Adipose tissue (tissue), 3 donors: Measurements from ENCODE around the gene DAW1. TPM values are rescaled to one million over a fixed set of nuclear protein-coding genes. Genes with fewer than 3 reads are reported as not detected.
"Not testable (repeated sequence)": the region's sequence is repeated elsewhere in the genome, so short reads cannot be mapped to it uniquely, and the experiment has no call there.

Experiments used
- H3K27ac ChIP-seq: one replicate; pipeline ENCODE4 v1.5.1; 2013; ENCODE audit warnings: low read depth, low read length
- WGBS, 3 donors: extraction: QIAGEN DNeasy Blood & Tissue Kit; methylation state at CpG; one replicate each; pipeline ENCODE4 v1.1.7; 2013; 5-methylcytosine and 5-hydroxymethylcytosine counted together
- polyA plus RNA-seq, 3 donors: library from polyadenylated mRNA; stranded (reverse); fragments of 200-250 nt; gene quantifications; one replicate each; pipeline ENCODE4 v1.2.3, GENCODE V29; 2013
- donor health status: healthy with polysubstance abuse.
- donor health status: Bipolar disorder and iron deficiency.
- donor health status: healthy.

Gene DAW1
- polyA plus RNA-seq, 3 donors, result 0.03 to 1.1 TPM; not detected in 1

DNA sequence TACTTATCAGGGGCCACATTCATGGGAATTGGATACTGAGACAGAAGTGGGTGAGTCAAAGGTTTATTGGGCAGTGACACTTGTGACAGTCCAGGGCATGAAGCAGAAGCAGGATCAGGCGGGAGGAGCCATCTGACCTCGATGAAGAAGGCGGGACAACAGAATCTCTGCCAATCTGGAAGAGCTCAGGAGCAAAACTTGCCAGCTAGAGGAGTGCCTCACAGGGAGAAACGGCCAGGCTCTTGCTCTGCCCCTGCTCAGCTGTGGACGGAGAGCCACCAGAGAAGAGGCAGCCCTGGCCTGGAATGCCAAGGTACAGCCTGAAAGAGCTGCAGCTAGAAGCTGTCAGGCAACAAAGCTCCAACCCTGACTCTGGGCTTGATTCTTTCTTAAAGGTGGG lies 16.9 kb downstream of the DAW1 start:
- no peak overlapping the region for H3K27ac ChIP-seq
- WGBS, 3 donors, result 22 to 57% (median 49%) methylated on average over 5 of the region's 5 CpGs

DNA sequence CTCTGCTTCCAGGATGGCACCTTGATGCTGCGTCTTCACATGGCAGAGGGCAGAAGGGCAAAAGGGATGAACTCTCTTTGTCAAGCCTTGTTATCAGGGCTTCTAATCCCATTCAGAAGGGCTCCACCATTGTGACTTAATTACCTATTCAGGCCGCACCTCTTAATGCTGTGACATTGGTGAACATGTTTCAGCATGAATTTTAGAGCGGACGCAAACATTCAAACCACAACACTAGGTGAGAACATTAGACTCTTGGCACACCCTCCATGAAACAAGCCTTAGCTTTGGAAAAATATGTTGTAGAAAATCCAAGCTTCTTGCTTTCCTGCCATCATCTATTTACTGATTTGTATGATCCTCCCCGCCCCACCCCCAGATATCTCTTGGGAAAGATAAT lies 17.9 kb downstream of the DAW1 start:
- H3K27ac ChIP-seq, result no peak overlapping the region
- 82 to 97% (median 96%) methylated on average over 5 of the region's 5 CpGs for WGBS, 3 donors

- 2% methylated on average over 2 of the region's 2 CpGs for WGBS, 3 donors
- no peak overlapping the region for H3K27ac ChIP-seq
Measured at GRCh38 chr2:227890495-227891079, 19.2 kb downstream of the DAW1 start.

DNA sequence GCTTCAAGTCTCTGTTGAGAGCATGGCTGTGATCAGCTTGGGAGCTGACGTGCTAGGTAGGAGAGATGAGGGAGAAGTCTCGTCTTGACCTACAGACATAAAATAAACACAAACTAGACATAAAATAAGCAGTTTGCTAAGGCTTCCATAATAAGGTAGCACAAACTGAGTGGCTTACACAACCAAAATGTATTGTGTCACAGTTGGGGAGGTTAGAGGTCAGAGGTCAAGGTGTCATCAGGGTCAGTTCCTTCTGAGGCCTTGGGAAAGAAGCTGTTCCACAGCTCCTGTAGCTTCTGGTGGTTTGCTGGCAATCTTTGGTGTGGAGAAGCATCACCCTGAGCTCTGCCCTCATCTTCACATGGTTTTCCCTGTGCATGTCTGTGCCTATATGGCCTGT lies 20.2 kb downstream of the DAW1 start:
- 83 to 88% (median 85%) methylated on average over 2 of the region's 2 CpGs for WGBS, 3 donors
- no peak overlapping the region for H3K27ac ChIP-seq

DNA sequence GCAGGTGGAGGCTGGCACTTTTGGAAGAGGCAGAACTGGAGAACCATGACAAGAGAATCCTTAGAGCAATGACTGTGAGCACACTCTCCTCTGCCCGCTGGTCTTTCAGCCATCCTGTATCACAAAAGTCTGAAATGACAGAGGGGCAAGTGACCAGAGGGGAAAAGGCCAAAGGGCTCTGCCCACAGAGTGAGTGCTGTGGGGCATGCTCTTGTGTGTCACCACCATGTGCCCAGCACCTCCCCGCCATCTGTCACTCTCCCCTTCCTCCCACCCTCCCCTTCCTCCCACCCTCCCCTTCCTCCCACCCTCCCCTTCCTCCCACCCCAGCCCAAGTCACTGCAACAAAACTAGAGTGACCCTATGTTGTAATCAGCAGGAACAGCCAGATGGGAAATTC lies 31.9 kb downstream of the DAW1 start:
- WGBS, 3 donors, result 54 to 76% (median 60%) methylated on average over 2 of the region's 2 CpGs
- no peak overlapping the region for H3K27ac ChIP-seq

GRCh38 chr2:227906991-227907390 lies 35.6 kb downstream of the DAW1 start:
- 72 to 92% (median 89%) methylated on average over 1 of the region's 1 CpG for WGBS, 3 donors
- H3K27ac ChIP-seq, result no peak overlapping the region

GRCh38 chr2:227908266-227909054 lies 37.0 kb downstream of the DAW1 start:
- no peak overlapping the region for H3K27ac ChIP-seq
- WGBS, 3 donors, result 77 to 79% (median 79%) methylated on average over 7 of the region's 7 CpGs

- H3K27ac ChIP-seq, result no peak overlapping the region
- 24 to 66% (median 63%) methylated on average over 2 of the region's 2 CpGs for WGBS, 3 donors
Measured at GRCh38 chr2:227914362-227914761, 42.9 kb downstream of the DAW1 start.

- WGBS, 3 donors, result 45 to 87% (median 81%) methylated on average over 4 of the region's 4 CpGs
Measured at GRCh38 chr2:227921648-227922047, 50.2 kb downstream of the DAW1 start.

GRCh38 chr2:227932001-227932400 lies 60.6 kb downstream of the DAW1 start:
- 82 to 90% (median 89%) methylated on average over 6 of the region's 6 CpGs for WGBS, 3 donors
- no peak overlapping the region for H3K27ac ChIP-seq

More at GRCh38 chr2:227921648-227922047, 50.2 kb downstream of the DAW1 start:
- H3K27ac ChIP-seq, result no peak overlapping the region

DNA sequence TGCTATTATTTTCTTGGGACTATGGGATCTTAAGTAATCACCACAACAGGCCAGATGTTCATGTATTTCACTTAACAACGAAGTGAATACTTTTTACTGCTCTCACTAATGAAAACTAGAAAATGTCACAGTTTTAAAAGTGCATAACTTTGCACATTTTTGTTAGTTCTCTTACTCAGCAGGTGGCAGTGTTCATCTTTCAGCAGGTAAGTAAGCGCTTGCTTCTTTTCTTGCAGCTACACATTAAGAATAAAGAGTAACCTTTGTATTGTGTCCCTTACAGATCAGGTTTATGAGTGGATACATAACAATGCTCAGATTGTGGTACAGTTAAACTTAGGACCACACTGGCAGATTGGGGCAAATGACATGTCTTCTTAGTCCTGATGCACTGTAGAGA lies 61.0 kb downstream of the DAW1 start:
- H3K27ac ChIP-seq, result no peak overlapping the region
- WGBS, 3 donors, result 64 to 77% (median 67%) methylated on average over 2 of the region's 2 CpGs

- no peak overlapping the region for H3K27ac ChIP-seq
- WGBS, 3 donors, result 72 to 79% (median 77%) methylated on average over 1 of the region's 1 CpG
Measured at GRCh38 chr2:227933884-227934283, 62.5 kb downstream of the DAW1 start.

- WGBS, 3 donors, result 62 to 73% (median 69%) methylated on average over 7 of the region's 7 CpGs
- not testable (repeated sequence) for H3K27ac ChIP-seq
Measured at GRCh38 chr2:227936249-227936648, 64.8 kb downstream of the DAW1 start.

- 53 to 57% (median 53%) methylated on average over 11 of the region's 11 CpGs for WGBS, 3 donors
- no peak overlapping the region for H3K27ac ChIP-seq
Measured at GRCh38 chr2:227939271-227940027, 68.0 kb downstream of the DAW1 start.

DNA sequence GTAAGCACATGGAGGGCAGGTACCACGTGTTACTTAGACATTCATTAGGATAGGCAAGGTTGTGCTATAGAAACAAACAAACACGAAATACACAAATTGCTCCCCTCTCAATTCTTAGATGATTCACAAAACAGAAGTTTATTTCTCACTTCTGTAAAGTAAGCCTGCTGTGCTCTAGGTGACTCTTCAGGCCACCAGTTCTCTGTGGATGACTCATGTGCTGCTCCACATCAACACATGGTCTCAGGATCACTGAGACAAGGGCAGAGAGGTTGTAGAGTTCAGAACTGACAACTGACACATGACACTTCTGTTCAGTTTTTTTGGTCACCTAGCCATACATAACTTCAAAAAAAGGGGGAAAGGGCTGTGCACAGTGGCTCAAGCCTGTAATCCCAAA lies 70.6 kb downstream of the DAW1 start:
- no peak overlapping the region for H3K27ac ChIP-seq
- 73 to 77% (median 74%) methylated on average over 2 of the region's 2 CpGs for WGBS, 3 donors

- no peak overlapping the region for H3K27ac ChIP-seq
- WGBS, 3 donors, result 67 to 90% (median 70%) methylated on average over 2 of the region's 2 CpGs
Measured at GRCh38 chr2:227942965-227943364, 71.5 kb downstream of the DAW1 start.

GRCh38 chr2:227960317-227960716 lies 88.9 kb downstream of the DAW1 start:
- 87 to 89% (median 88%) methylated on average over 3 of the region's 3 CpGs for WGBS, 3 donors

DNA sequence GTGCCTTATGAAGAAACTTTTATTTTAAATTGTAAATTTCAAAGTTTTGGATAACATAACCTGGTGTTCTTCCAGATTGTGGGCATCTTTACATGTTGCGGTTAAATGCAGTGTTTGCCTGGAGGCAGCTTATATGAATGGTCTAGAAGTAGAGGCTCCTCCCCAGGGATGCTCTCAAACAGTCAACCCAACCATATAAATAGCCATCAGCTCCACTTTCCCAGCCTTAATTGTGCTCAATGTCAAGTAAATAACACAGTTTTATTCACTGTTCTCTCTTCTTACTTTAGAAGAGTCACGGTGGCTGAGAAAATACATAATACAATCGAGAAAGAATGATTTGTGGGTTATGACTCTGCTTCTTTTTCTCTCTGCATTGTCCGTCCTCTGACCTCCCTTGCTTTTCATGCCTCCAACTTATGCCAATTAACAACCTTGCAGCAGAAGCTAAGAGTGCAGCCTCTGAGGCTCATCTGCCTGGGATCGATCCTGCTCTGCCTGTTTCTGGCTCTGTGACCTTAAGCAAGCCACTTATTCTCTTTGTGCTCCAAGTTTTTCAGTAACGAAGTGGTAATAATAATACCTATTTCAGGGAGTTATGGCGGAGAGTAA lies 100.3 kb downstream of the DAW1 start:
- H3K27ac ChIP-seq, result no peak overlapping the region
- WGBS, 3 donors, result 80 to 84% (median 81%) methylated on average over 7 of the region's 7 CpGs

More at GRCh38 chr2:227960317-227960716, 88.9 kb downstream of the DAW1 start:
- no peak overlapping the region for H3K27ac ChIP-seq

DNA sequence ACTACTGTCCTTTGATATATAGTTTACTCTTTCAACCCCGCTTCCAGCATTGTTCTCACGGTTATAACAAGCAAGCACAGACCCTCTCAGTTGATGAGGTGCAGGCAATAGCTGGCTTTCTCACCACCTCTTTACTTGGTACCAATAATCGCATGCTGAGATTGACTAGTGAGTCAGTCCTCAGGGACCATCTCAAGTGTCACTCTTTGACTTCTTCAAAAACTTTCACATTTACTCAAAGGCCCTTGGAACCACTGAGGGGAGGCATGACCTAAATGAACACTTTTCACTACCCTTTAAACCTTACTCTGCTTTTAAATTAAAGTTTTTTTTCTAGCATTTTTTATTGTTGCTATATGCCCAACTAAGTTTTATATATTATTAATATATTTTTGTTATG lies 101.8 kb downstream of the DAW1 start:
- 79 to 84% (median 80%) methylated on average over 3 of the region's 3 CpGs for WGBS, 3 donors
- no peak overlapping the region for H3K27ac ChIP-seq
